Upper lobe of left lung (tissue), 6 donors: ENCODE data around the gene TNRC6B. TPM values are rescaled to one million over a fixed set of nuclear protein-coding genes. Genes with fewer than 3 reads are reported as not detected.

Source experiments
- ATAC-seq, 2 donors: fragments of 200-7000 bp; cut with Tn5 transposase; one replicate each; pipeline ENCODE4 v1.9.1; 2022; ENCODE audit warnings: mild to moderate bottlenecking in 2 of 2, moderate library complexity in 2 of 2; ENCODE audit not compliant: low FRiP score in 2 of 2
- DNase-seq, 2 donors: peaks; one replicate each; pipeline ENCODE4 v3.0.0-alpha.2; 2019 to 2020
- H3K27ac ChIP-seq, 4 donors: fragments of 200-600 bp; sonication (generic); one replicate each; pipeline ENCODE4 v1.5.1; 2016 to 2019
- H3K27me3 ChIP-seq, 4 donors: fragments of 200-600 bp; sonication (generic); one replicate each; pipeline ENCODE4 v1.5.1; 2017 to 2019
- H3K36me3 ChIP-seq, 4 donors: fragments of 200-600 bp; sonication (generic); one replicate each; pipeline ENCODE4 v1.5.1; 2016 to 2019
- H3K4me1 ChIP-seq, 4 donors: fragments of 200-600 bp; sonication (generic); one replicate each; pipeline ENCODE4 v1.5.1; 2018 to 2019
- H3K4me3 ChIP-seq, 4 donors: fragments of 200-600 bp; sonication (generic); one replicate each; pipeline ENCODE4 v1.5.1; 2017 to 2019; ENCODE audit warnings: mild to moderate bottlenecking in 2 of 4, moderate library complexity in 1 of 4
- H3K9me3 ChIP-seq, 4 donors: fragments of 200-600 bp; sonication (generic); one replicate each; pipeline ENCODE4 v1.5.1; 2018 to 2019
- CTCF ChIP-seq, 6 experiments: fragments of 450-650 bp in 4 of 6; fragments of 200-600 bp in 2 of 6; sonication (generic) in 2 of 6; IDR thresholded peaks; one replicate each; pipeline ENCODE4 v1.5.1; 2016 to 2019; ENCODE audit warnings: antibody characterized with exemption in 6 of 6
- EP300 ChIP-seq, 4 donors: sonication (generic); formaldehyde crosslinking; IDR thresholded peaks; one replicate each; pipeline ENCODE4 v1.5.1; 2017; ENCODE audit warnings: antibody characterized with exemption in 4 of 4, control low read depth in 2 of 4
- POLR2A ChIP-seq, 4 donors: fragments of 450-650 bp; IDR thresholded peaks; one replicate each; pipeline ENCODE4 v1.5.1; 2016 to 2017; ENCODE audit warnings: antibody characterized with exemption in 4 of 4, mild to moderate bottlenecking in 2 of 4
- POLR2AphosphoS5 ChIP-seq, 2 donors: sonication (generic); formaldehyde crosslinking; IDR thresholded peaks; one replicate each; pipeline ENCODE4 v1.5.1; 2017; ENCODE audit warnings: antibody characterized with exemption in 2 of 2
- WGBS, 2 donors: methylation state at CpG; one replicate each; pipeline ENCODE4 v1.1.5; 2017 to 2018; 5-methylcytosine and 5-hydroxymethylcytosine counted together
- total RNA-seq, 6 donors: library from RNA; depleted of rRNA in 4 of 6; stranded (reverse); fragments of >200 nt in 4 of 6; gene quantifications; one replicate each; pipeline versions ENCODE4 v1.1.0 to v1.2.1, GENCODE V29; 2016 to 2021
- donor health status: DM: no; HTN: no; CAD: no; lungs with moderate emphysema.
- donor health status: DM: no; HTN: yes; CAD: no; lungs with severe emphysema.

Gene TNRC6B
- total RNA-seq, 6 donors from 2014 or later, result 18.1 to 106 (median 60.3) TPM

GRCh38 chr22:40202225-40202944 is 24.7 kb downstream of the TNRC6B start:
- Histone ChIP-seq H3K9me3 (no peaks in the 10 kb centered on the region), H3K36me3 (no peaks in the 10 kb centered on the region), H3K4me1 (peaks cover 14 to 42% (median 37%) of the 10 kb centered on the region in 4 donors), H3K4me3 (no peak overlapping the region), H3K27me3 (no peaks in the 10 kb centered on the region), H3K27ac (peak overlapping the region in 1 of 4 donors; percentile 39)
- TF ChIP-seq EP300 (IDR thresholded peaks at IDR 0.05) (no peak), CTCF (IDR thresholded peaks at IDR 0.05) (no peak), POLR2A (IDR thresholded peaks at IDR 0.05) (no peak), POLR2AphosphoS5 (IDR thresholded peaks at IDR 0.05) (no peak)
- no peak for DNase-seq
- ATAC-seq, result no peak
- 77 to 78% methylated on average over 9 of the region's 9 CpGs for WGBS, 2 donors

- H3K36me3 ChIP-seq, result no peaks in the 10 kb centered on the region
- no peaks in the 10 kb centered on the region for H3K9me3 ChIP-seq
- no peaks in the 10 kb centered on the region for H3K27me3 ChIP-seq
- TF ChIP-seq EP300 (IDR thresholded peaks at IDR 0.05), result no peak
- TF ChIP-seq CTCF (IDR thresholded peaks at IDR 0.05), result no peak
- no peak for TF ChIP-seq POLR2AphosphoS5 (IDR thresholded peaks at IDR 0.05)
- no peak for TF ChIP-seq POLR2A (IDR thresholded peaks at IDR 0.05)
- no peak for DNase-seq
- 56 to 70% methylated on average over 5 of the region's 5 CpGs for WGBS, 2 donors
- peak overlapping the region in 1 of 4 donors; percentile 39 for H3K27ac ChIP-seq
- H3K4me1 ChIP-seq, result peaks cover 14 to 35% (median 30%) of the 10 kb centered on the region in 4 donors
- peak in 1 of 2 donors; percentile 34 for ATAC-seq
- H3K4me3 ChIP-seq, result no peak overlapping the region
Observed at GRCh38 chr22:40203572-40203971, 25.8 kb downstream of the TNRC6B start.

GRCh38 chr22:40204321-40205116 is 26.8 kb downstream of the TNRC6B start:
- peaks cover 14 to 31% (median 30%) of the 10 kb centered on the region in 4 donors for H3K4me1 ChIP-seq

DNA sequence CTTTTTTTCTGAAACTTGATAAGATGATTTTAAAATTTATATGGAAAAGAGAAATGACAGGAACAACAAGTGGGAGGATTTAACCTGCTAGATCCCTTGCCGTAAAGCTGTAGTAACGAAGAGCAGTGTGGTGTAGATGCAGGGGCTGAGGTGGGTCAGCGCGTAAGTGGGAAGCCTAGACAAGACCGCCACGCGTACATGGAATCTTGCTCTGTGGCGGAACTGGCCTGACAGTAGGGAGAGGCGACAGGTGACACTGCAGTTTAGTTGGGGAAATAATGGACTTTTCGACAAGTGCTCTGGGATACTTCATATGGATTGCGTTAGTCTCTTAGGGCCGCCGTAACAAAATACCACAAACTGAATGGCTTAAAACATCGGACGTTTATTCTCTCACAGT is 28.8 kb downstream of the TNRC6B start:
- TF ChIP-seq CTCF (IDR thresholded peaks at IDR 0.05), result no peak
- TF ChIP-seq EP300 (IDR thresholded peaks at IDR 0.05), result no peak
- TF ChIP-seq POLR2A (IDR thresholded peaks at IDR 0.05), result no peak
- TF ChIP-seq POLR2AphosphoS5 (IDR thresholded peaks at IDR 0.05), result no peak
- ATAC-seq (no peak), DNase-seq (no peak)
- Histone ChIP-seq H3K27ac (no peak overlapping the region), H3K27me3 (no peaks in the 10 kb centered on the region), H3K9me3 (no peaks in the 10 kb centered on the region), H3K4me3 (no peak overlapping the region), H3K4me1 (peaks cover 17 to 51% (median 42%) of the 10 kb centered on the region in 4 donors), H3K36me3 (no peaks in the 10 kb centered on the region)
- WGBS, 2 donors, result 93 to 95% methylated on average over 15 of the region's 15 CpGs

More at GRCh38 chr22:40204321-40205116, 26.8 kb downstream of the TNRC6B start:
- ATAC-seq, result peak in 1 of 2 donors; percentile 61
- DNase-seq, result no peak
- Histone ChIP-seq H3K9me3 (no peaks in the 10 kb centered on the region), H3K27ac (peak overlapping the region in 1 of 4 donors; percentile 58), H3K36me3 (no peaks in the 10 kb centered on the region), H3K27me3 (no peaks in the 10 kb centered on the region), H3K4me3 (no peak overlapping the region)
- WGBS, 2 donors, result 54 to 56% methylated on average over 5 of the region's 5 CpGs
- TF ChIP-seq POLR2AphosphoS5 (IDR thresholded peaks at IDR 0.05) (no peak), EP300 (IDR thresholded peaks at IDR 0.05) (no peak), POLR2A (IDR thresholded peaks at IDR 0.05) (no peak), CTCF (IDR thresholded peaks at IDR 0.05) (no peak)
